Spleen (tissue), 11 donors: Measurements from ENCODE around the gene DTX1. TPM values are rescaled to one million over a fixed set of nuclear protein-coding genes. Genes with fewer than 3 reads are reported as not detected.

ENCODE experiments used
- DNase-seq: peaks from one replicate; pipeline ENCODE4 v3.0.0-alpha.2; 2020
- H3K27ac ChIP-seq, 8 donors: fragments of 200-600 bp; sonication (generic) in 7 of 8; 1 replicate in 4 of 8; 2 replicates in 4 of 8; pipeline versions ENCODE4 v1.5.0 to v1.8.0; 2016 to 2021; ENCODE audit warnings: inconsistent platforms in 4 of 8, mild to moderate bottlenecking in 4 of 8, moderate library complexity in 1 of 8
- H3K27me3 ChIP-seq, 7 donors: fragments of 200-600 bp; sonication (generic) in 6 of 7; replicated peaks in 1 of 7; 1 replicate in 4 of 7; 2 replicates in 3 of 7; pipeline versions ENCODE4 v1.5.0 to v1.8.0; 2016 to 2021; ENCODE audit warnings: inconsistent platforms in 3 of 7, mild to moderate bottlenecking in 1 of 7
- H3K36me3 ChIP-seq, 6 donors: fragments of 200-600 bp; sonication (generic) in 5 of 6; 1 replicate in 4 of 6; 2 replicates in 2 of 6; pipeline versions ENCODE4 v1.5.0 to v1.8.0; 2016 to 2021; ENCODE audit warnings: inconsistent platforms in 2 of 6
- H3K4me1 ChIP-seq, 6 donors: fragments of 200-600 bp; sonication (generic) in 5 of 6; 1 replicate in 3 of 6; 2 replicates in 3 of 6; pipeline versions ENCODE4 v1.5.0 to v1.8.0; 2016 to 2021; ENCODE audit warnings: inconsistent platforms in 3 of 6
- H3K4me3 ChIP-seq, 8 donors: fragments of 200-600 bp; sonication (generic) in 7 of 8; 1 replicate in 4 of 8; 2 replicates in 4 of 8; pipeline versions ENCODE4 v1.5.0 to v1.8.0; 2016 to 2021; ENCODE audit warnings: inconsistent platforms in 4 of 8, mild to moderate bottlenecking in 4 of 8, moderate library complexity in 2 of 8
- H3K9me3 ChIP-seq, 8 donors: fragments of 200-600 bp; sonication (generic) in 7 of 8; 1 replicate in 4 of 8; 2 replicates in 4 of 8; pipeline versions ENCODE4 v1.5.0 to v1.8.0; 2016 to 2021; ENCODE audit warnings: inconsistent platforms in 4 of 8
- POLR2A ChIP-seq, 3 donors: fragments of 450-650 bp; IDR thresholded peaks; one replicate each; pipeline ENCODE4 v1.5.1; 2017; ENCODE audit warnings: antibody characterized with exemption in 3 of 3, mild to moderate bottlenecking in 1 of 3
- POLR2AphosphoS5 ChIP-seq, 3 donors: sonication (generic); formaldehyde crosslinking; IDR thresholded peaks; one replicate each; pipeline ENCODE4 v1.5.1; 2017; ENCODE audit warnings: antibody characterized with exemption in 3 of 3
- WGBS, 5 donors: extraction: QIAGEN DNeasy Blood & Tissue Kit in 3 of 5; methylation state at CpG; one replicate each; pipeline versions ENCODE4 v1.1.5 to v1.1.7; 2013 to 2018; 5-methylcytosine and 5-hydroxymethylcytosine counted together
- intact Hi-C: fragments of 100-400 bp; cut with DNase I; formaldehyde crosslinking; loops from one replicate; pipeline ENCODE4 v1.15.0; 2023; ENCODE audit warnings: low total_unique reads
- polyA plus RNA-seq, 3 donors: library from polyadenylated mRNA; stranded (reverse); fragments of 200-250 nt; gene quantifications; one replicate each; pipeline ENCODE4 v1.2.1, GENCODE V29; 2013
- total RNA-seq, 7 donors: library from RNA; depleted of rRNA in 3 of 7; stranded (reverse); fragments of >200 nt in 3 of 7; fragmentation: NEBNext Ultra II Directional in 4 of 7; extraction: Animal tissue kit (Norgen Biotek cat#: 25700) in 4 of 7; gene quantifications; one replicate each; pipeline versions ENCODE4 v1.1.0 to v1.2.1, GENCODE V29; 2016 to 2021
- TF ChIP-seq, protein P1 (sequence below), 11 experiments: fragments of 200-600 bp in 7 of 11; fragments of 450-650 bp in 4 of 11; sonication (generic) in 4 of 11; IDR thresholded peaks in 8 of 11; conservative IDR thresholded peaks in 3 of 11; 1 replicate in 7 of 11; 2 replicates in 4 of 11; pipeline versions ENCODE4 v1.4.0 to v1.8.0; 2016 to 2021; ENCODE audit warnings: antibody characterized with exemption in 11 of 11, inconsistent platforms in 4 of 11, mild to moderate bottlenecking in 1 of 11
- donor health status: healthy with polysubstance abuse.
- donor health status: DM: no; HTN: no; CAD: no; lungs with moderate emphysema.
- donor health status: DM: no; HTN: no; CAD: no.
- donor health status: Bipolar disorder and iron deficiency.
- donor health status: healthy.
- donor health status: DM: no; HTN: no; CAD: no.
- donor health status: DM: yes; HTN: yes; CAD: no.

Gene DTX1
- total and polyA plus RNA-seq, 10 donors, result 53.4 to 141 (median 83.6) TPM

GRCh38 chr12:113027726-113028125 lies 28.8 kb upstream of the DTX1 start:
- TF ChIP-seq POLR2AphosphoS5 (IDR thresholded peaks at IDR 0.05) (no peak), POLR2A (IDR thresholded peaks at IDR 0.05) (no peak)
- TF ChIP-seq, protein P1, sequence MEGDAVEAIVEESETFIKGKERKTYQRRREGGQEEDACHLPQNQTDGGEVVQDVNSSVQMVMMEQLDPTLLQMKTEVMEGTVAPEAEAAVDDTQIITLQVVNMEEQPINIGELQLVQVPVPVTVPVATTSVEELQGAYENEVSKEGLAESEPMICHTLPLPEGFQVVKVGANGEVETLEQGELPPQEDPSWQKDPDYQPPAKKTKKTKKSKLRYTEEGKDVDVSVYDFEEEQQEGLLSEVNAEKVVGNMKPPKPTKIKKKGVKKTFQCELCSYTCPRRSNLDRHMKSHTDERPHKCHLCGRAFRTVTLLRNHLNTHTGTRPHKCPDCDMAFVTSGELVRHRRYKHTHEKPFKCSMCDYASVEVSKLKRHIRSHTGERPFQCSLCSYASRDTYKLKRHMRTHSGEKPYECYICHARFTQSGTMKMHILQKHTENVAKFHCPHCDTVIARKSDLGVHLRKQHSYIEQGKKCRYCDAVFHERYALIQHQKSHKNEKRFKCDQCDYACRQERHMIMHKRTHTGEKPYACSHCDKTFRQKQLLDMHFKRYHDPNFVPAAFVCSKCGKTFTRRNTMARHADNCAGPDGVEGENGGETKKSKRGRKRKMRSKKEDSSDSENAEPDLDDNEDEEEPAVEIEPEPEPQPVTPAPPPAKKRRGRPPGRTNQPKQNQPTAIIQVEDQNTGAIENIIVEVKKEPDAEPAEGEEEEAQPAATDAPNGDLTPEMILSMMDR (IDR thresholded peaks at IDR 0.05 in 8 of 11, conservative IDR thresholded peaks at IDR 0.05 in 3 of 11), result no peak
- H3K9me3 ChIP-seq, result no peaks in the 10 kb centered on the region
- WGBS, 5 donors, result 32 to 44% (median 37%) methylated on average over 4 of the region's 4 CpGs
- H3K36me3 ChIP-seq, result no peaks in the 10 kb centered on the region
- no peak for DNase-seq
- H3K27me3 ChIP-seq, result no peaks in the 10 kb centered on the region
- no peak overlapping the region for H3K4me3 ChIP-seq
- peaks cover 0 to 9% (median 2%) of the 10 kb centered on the region in 6 donors for H3K4me1 ChIP-seq
- intact Hi-C loops, result no loop called here
- H3K27ac ChIP-seq, result no peak overlapping the region

- intact Hi-C loops, result loop anchor here (2.0 kb wide), 1 partner anchor 38 kb away; no protein-coding TSS in a partner anchor
Measured at GRCh38 chr12:113030875-113031525, 25.5 kb upstream of the DTX1 start.

DNA sequence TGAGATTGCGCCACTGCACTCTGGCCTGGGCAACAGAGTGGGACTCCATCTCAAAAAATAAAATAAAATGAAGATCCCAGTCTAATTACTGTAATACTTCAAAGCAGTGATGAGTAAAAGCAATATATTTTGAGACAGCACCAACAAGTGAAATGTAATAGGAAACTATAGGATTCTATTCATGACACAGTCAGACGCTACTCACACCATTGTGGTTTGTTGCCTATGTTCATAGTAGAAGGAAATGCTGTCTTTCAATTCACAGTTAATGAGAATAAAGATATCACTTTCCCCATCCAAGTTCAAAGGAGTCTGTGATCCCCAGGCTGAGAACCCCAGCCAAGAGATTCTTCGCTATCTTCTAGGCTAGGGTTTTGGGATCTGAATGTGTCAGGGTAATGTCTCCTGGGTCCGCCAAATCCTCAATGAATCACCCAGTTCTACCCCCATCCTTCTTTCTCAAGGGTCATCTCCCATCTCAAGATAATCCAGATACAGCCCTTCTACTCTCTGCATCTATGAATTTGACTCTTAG lies 16.6 kb upstream of the DTX1 start:
- Histone ChIP-seq H3K4me1 (peaks cover 0 to 20% (median 3%) of the 10 kb centered on the region in 6 donors), H3K27me3 (no peaks in the 10 kb centered on the region), H3K27ac (peak overlapping the region in 4 of 8 donors; percentile 33 to 72 (median 62))

More at GRCh38 chr12:113030875-113031525, 25.5 kb upstream of the DTX1 start:
- Histone ChIP-seq H3K9me3 (no peaks in the 10 kb centered on the region), H3K27ac (no peak overlapping the region), H3K27me3 (no peaks in the 10 kb centered on the region), H3K4me1 (peaks cover 0 to 9% (median 2%) of the 10 kb centered on the region in 6 donors), H3K4me3 (no peak overlapping the region), H3K36me3 (no peaks in the 10 kb centered on the region)
- 13 to 24% (median 15%) methylated on average over 9 of the region's 9 CpGs for WGBS, 5 donors
- no peak for DNase-seq
- TF ChIP-seq, protein P1 (IDR thresholded peaks at IDR 0.05 in 8 of 11, conservative IDR thresholded peaks at IDR 0.05 in 3 of 11), result peak; percentile 35 to 86 (median 66)
- TF ChIP-seq POLR2AphosphoS5 (IDR thresholded peaks at IDR 0.05), result no peak

More for the DNA sequence above, 16.6 kb upstream of the DTX1 start:
- intact Hi-C loops, result loop anchor here (5.0 kb wide), 1 partner anchor 143 kb away; no protein-coding TSS in a partner anchor
- Histone ChIP-seq H3K4me3 (no peak overlapping the region), H3K9me3 (no peaks in the 10 kb centered on the region), H3K36me3 (no peaks in the 10 kb centered on the region)
- WGBS, 5 donors, result 65 to 77% (median 70%) methylated on average over 4 of the region's 4 CpGs
- no peak for DNase-seq
- TF ChIP-seq, protein P1 (IDR thresholded peaks at IDR 0.05 in 8 of 11, conservative IDR thresholded peaks at IDR 0.05 in 3 of 11), result no peak
- TF ChIP-seq POLR2A (IDR thresholded peaks at IDR 0.05) (no peak), POLR2AphosphoS5 (IDR thresholded peaks at IDR 0.05) (no peak)
